K562 (cell line): ENCODE data around the gene NUP62. TPM values are rescaled to one million over a fixed set of nuclear protein-coding genes. Genes with fewer than 3 reads are reported as not detected.

Experiments
- BMI1 ChIP-seq: fragments of 150-350 bp; IDR thresholded peaks from 2 replicates; pipeline ENCODE4 v1.6.1; 2014; ENCODE audit warnings: low read length
- CREB1 ChIP-seq, 2 experiments: sonication (generic) in 1 of 2; formaldehyde crosslinking in 1 of 2; IDR thresholded peaks; 2 replicates each; pipeline versions ENCODE4 v1.6.1 to v1.8.0; 2012 to 2022; ENCODE audit warnings: inconsistent platforms in 1 of 2, mild to moderate bottlenecking in 1 of 2, missing genetic modification reagents in 1 of 2, moderate library complexity in 1 of 2
- CSDE1 ChIP-seq, 2 experiments: fragments of 450-650 bp; IDR thresholded peaks; 2 replicates each; pipeline ENCODE4 v1.6.1; 2016; ENCODE audit warnings: mild to moderate bottlenecking in 1 of 2
- FIP1L1 ChIP-seq: fragments of 200-400 bp; formaldehyde crosslinking; IDR thresholded peaks from 2 replicates; pipeline ENCODE4 v1.6.1; 2018; ENCODE audit warnings: mild to moderate bottlenecking, low read depth, low read length; ENCODE audit not compliant: poor library complexity, severe bottlenecking
- MBD2 ChIP-seq: sonication (generic); IDR thresholded peaks from 2 replicates; pipeline ENCODE4 v1.6.1; 2016; ENCODE audit warnings: low read depth, borderline replicate concordance
- MEIS2 ChIP-seq: fragments of 450-650 bp; IDR thresholded peaks from 2 replicates; pipeline ENCODE4 v1.6.1; 2014; ENCODE audit warnings: mild to moderate bottlenecking; ENCODE audit not compliant: partially characterized antibody
- NCOA1 ChIP-seq: fragments of 450-650 bp; IDR thresholded peaks from 2 replicates; pipeline ENCODE4 v1.6.1; 2016; ENCODE audit warnings: low read depth
- NR4A1 ChIP-seq, 2 experiments: fragments of 250-450 bp in 1 of 2; fragments of 450-650 bp in 1 of 2; sonication (Bioruptor Pico) in 1 of 2; IDR thresholded peaks; 2 replicates each; pipeline versions ENCODE4 v1.4.0 to v1.6.1; 2016 to 2020; ENCODE audit warnings: mild to moderate bottlenecking in 2 of 2, missing compliant biosample characterization in 1 of 2, missing genetic modification characterization in 1 of 2, moderate library complexity in 1 of 2
- POLR2H ChIP-seq: IDR thresholded peaks from 2 replicates; pipeline ENCODE4 v1.6.1; 2016; ENCODE audit warnings: missing genetic modification characterization, low read depth, mild to moderate bottlenecking, control low read depth, missing compliant biosample characterization, moderate library complexity
- PTTG1 ChIP-seq: fragments of 450-650 bp; IDR thresholded peaks from 2 replicates; pipeline ENCODE4 v1.6.1; 2016; ENCODE audit warnings: low read depth, mild to moderate bottlenecking, missing genetic modification characterization, missing compliant biosample characterization
- RBM22 ChIP-seq: fragments of 200-400 bp; formaldehyde crosslinking; IDR thresholded peaks from 2 replicates; pipeline ENCODE4 v1.6.1; 2018; ENCODE audit warnings: low read length, low read depth; ENCODE audit not compliant: poor library complexity, severe bottlenecking
- SAFB ChIP-seq: fragments of 200-400 bp; formaldehyde crosslinking; IDR thresholded peaks from 2 replicates; pipeline ENCODE4 v1.6.1; 2017; ENCODE audit warnings: low read depth, low read length, borderline replicate concordance
- SIRT6 ChIP-seq: IDR thresholded peaks from one replicate; pipeline ENCODE4 v1.6.1; 2012; ENCODE audit warnings: low read depth, mild to moderate bottlenecking, control low read depth, inconsistent platforms, low read length, moderate library complexity
- TBL1XR1 ChIP-seq, 2 experiments: IDR thresholded peaks; 2 replicates each; pipeline ENCODE4 v1.6.1; 2012; ENCODE audit warnings: improper control_type of control experiment in 2 of 2, low read length in 2 of 2, mild to moderate bottlenecking in 1 of 2
- TCFL5 ChIP-seq: fragments of 250-450 bp; sonication (Bioruptor Pico); conservative IDR thresholded peaks from 2 replicates; pipeline ENCODE4 v1.6.1; 2021; ENCODE audit warnings: mild to moderate bottlenecking, moderate library complexity, matching md5 sums
- U2AF1 ChIP-seq: fragments of 200-400 bp; formaldehyde crosslinking; optimal IDR thresholded peaks from 2 replicates; pipeline ENCODE3; 2017; ENCODE audit warnings: mild to moderate bottlenecking, low read depth, low read length, moderate library complexity
- ZKSCAN8 ChIP-seq: fragments of 200-800 bp; sonication (Bioruptor generic); IDR thresholded peaks from 2 replicates; pipeline ENCODE4 v1.6.1; 2016; ENCODE audit warnings: missing genetic modification characterization, missing compliant biosample characterization
- ZNF143 ChIP-seq: sonication (generic); formaldehyde crosslinking; IDR thresholded peaks from 2 replicates; pipeline ENCODE4 v1.9.0; 2022; ENCODE audit warnings: mild to moderate bottlenecking, missing genetic modification reagents
- ZNF174 ChIP-seq: fragments of 250-450 bp; sonication (Bioruptor Pico); IDR thresholded peaks from 2 replicates; pipeline ENCODE4 v1.4.0; 2020; ENCODE audit warnings: mild to moderate bottlenecking
- ZNF561 ChIP-seq: fragments of 450-650 bp; formaldehyde crosslinking; conservative IDR thresholded peaks from 2 replicates; pipeline ENCODE4 v1.4.0; 2020; ENCODE audit warnings: mild to moderate bottlenecking, moderate library complexity
- ZNF586 ChIP-seq: fragments of 450-650 bp; formaldehyde crosslinking; conservative IDR thresholded peaks from 2 replicates; pipeline ENCODE4 v1.4.0; 2020; ENCODE audit warnings: mild to moderate bottlenecking, moderate library complexity
- polyA plus RNA-seq, 8 experiments: library from polyadenylated mRNA; depleted of rRNA in 4 of 8; stranded (reverse) in 5 of 8; unstranded in 3 of 8; fragments of >200 nt; fragmentation: Nextera tagmentation in 2 of 8; fragmentation: Illumina TruSeq in 1 of 8; extraction: Ambion mirVana in 2 of 8; extraction: Trizol in 1 of 8; gene quantifications; 2 replicates each; pipeline versions ENCODE4 v1.2.1 to v1.2.3, GENCODE V29; 2011 to 2014; ENCODE audit warnings: inconsistent platforms in 1 of 8, missing spikeins in 1 of 8
- total RNA-seq, 7 experiments: library from RNA; depleted of rRNA in 6 of 7; stranded (reverse); fragments of >200 nt in 6 of 7; fragmentation: Illumina TruSeq in 2 of 7; extraction: Trizol in 2 of 7; gene quantifications; 2 replicates each; pipeline versions ENCODE4 v1.2.1 to v1.2.3, GENCODE V29; 2011 to 2021; ENCODE audit warnings: low replicate concordance in 1 of 7
- TF ChIP-seq, protein P1 (sequence below): fragments of 250-450 bp; sonication (Bioruptor Pico); IDR thresholded peaks from 2 replicates; pipeline ENCODE4 v1.8.0; 2022; ENCODE audit warnings: moderate library complexity, mild to moderate bottlenecking, inconsistent platforms
- TF ChIP-seq, protein P2 (sequence below): fragments of 450-650 bp; IDR thresholded peaks from 2 replicates; pipeline ENCODE4 v1.6.1; 2016; ENCODE audit warnings: missing biosample characterization, missing genetic modification characterization
- TF ChIP-seq, protein P3 (sequence below): sonication (generic); formaldehyde crosslinking; IDR thresholded peaks from 2 replicates; pipeline ENCODE4 v1.8.0; 2022; ENCODE audit warnings: mild to moderate bottlenecking, missing genetic modification reagents
- TF ChIP-seq, protein P4 (sequence below): sonication (generic); formaldehyde crosslinking; IDR thresholded peaks from 2 replicates; pipeline ENCODE4 v1.8.0; 2023; ENCODE audit warnings: mild to moderate bottlenecking, missing genetic modification reagents

NUP62 gene
- total and polyA plus RNA-seq, 9 of the 15 experiments (the other 6 are each of a cell fraction or from before 2014, with no cell fraction given), result 16.9 to 109 (median 66.0) TPM

DNA sequence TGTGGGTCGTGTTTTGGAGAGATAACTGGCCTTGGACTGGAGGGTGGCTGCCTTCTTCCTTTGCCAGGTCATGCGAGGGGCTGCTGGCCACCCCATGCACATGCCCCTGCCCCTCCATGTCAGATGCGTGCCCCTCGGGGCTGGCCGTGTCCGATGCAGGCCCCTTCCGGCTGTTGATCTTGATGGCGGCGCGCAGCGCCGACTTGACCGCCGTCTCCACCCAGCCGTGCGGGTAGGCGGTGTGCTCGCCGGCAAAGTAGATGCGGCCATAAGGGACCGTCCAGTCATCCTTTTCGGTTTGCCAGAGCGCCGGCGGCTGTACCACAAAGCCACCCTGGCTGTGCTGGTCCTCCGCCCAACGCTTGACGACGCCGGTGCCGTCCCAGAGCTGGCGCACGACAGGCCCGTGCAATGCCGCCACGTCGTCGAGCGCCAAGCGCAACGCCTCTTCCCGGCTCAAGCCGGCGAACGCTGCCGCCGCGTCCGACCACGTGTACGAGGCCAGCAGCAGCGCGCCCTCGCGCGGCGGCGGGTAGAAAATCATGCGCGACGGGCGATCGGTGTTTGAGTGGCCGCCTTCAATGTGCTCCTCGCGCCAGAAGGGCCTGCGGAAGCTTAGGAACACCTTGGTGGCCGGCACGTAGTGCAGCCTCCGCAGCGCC, 39.5 kb downstream of the NUP62 start (continued):
- TF ChIP-seq SAFB, result peak; percentile 42; the same call in 1 of the 2 replicates
- TF ChIP-seq CSDE1 (IDR thresholded peaks at IDR 0.05), result no peak; a peak in 1 of 4 replicates
- TF ChIP-seq NCOA1, result no peak; the same call in 1 of the 2 replicates
- TF ChIP-seq ZNF586, result no peak
- no peak for TF ChIP-seq ZKSCAN8
- TF ChIP-seq, protein P1, sequence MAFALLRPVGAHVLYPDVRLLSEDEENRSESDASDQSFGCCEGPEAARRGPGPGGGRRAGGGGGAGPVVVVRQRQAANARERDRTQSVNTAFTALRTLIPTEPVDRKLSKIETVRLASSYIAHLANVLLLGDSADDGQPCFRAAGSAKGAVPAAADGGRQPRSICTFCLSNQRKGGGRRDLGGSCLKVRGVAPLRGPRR (CRISPR knock-in tag), result no peak
- TF ChIP-seq PTTG1 (tag), result no peak
- TF ChIP-seq POLR2H, result no peak
- TF ChIP-seq CREB1 (IDR thresholded peaks at IDR 0.05), result peak; percentile 78; the same call in 1 of the 2 replicates
- peak; percentile 94 for TF ChIP-seq CREB1 (CRISPR knock-in tag; IDR thresholded peaks at IDR 0.05)
- no peak for TF ChIP-seq BMI1
- TF ChIP-seq, protein P2, sequence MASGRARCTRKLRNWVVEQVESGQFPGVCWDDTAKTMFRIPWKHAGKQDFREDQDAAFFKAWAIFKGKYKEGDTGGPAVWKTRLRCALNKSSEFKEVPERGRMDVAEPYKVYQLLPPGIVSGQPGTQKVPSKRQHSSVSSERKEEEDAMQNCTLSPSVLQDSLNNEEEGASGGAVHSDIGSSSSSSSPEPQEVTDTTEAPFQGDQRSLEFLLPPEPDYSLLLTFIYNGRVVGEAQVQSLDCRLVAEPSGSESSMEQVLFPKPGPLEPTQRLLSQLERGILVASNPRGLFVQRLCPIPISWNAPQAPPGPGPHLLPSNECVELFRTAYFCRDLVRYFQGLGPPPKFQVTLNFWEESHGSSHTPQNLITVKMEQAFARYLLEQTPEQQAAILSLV, result no peak
- peak; percentile 68 for TF ChIP-seq ZNF143
- TF ChIP-seq, protein P3, sequence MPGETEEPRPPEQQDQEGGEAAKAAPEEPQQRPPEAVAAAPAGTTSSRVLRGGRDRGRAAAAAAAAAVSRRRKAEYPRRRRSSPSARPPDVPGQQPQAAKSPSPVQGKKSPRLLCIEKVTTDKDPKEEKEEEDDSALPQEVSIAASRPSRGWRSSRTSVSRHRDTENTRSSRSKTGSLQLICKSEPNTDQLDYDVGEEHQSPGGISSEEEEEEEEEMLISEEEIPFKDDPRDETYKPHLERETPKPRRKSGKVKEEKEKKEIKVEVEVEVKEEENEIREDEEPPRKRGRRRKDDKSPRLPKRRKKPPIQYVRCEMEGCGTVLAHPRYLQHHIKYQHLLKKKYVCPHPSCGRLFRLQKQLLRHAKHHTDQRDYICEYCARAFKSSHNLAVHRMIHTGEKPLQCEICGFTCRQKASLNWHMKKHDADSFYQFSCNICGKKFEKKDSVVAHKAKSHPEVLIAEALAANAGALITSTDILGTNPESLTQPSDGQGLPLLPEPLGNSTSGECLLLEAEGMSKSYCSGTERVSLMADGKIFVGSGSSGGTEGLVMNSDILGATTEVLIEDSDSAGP (CRISPR knock-in tag), result peak; percentile 78
- no peak for TF ChIP-seq RBM22
- no peak for TF ChIP-seq ZNF174 (CRISPR knock-in tag)
- TF ChIP-seq U2AF1, result peak; percentile 98
- TF ChIP-seq, protein P4, sequence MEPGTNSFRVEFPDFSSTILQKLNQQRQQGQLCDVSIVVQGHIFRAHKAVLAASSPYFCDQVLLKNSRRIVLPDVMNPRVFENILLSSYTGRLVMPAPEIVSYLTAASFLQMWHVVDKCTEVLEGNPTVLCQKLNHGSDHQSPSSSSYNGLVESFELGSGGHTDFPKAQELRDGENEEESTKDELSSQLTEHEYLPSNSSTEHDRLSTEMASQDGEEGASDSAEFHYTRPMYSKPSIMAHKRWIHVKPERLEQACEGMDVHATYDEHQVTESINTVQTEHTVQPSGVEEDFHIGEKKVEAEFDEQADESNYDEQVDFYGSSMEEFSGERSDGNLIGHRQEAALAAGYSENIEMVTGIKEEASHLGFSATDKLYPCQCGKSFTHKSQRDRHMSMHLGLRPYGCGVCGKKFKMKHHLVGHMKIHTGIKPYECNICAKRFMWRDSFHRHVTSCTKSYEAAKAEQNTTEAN, result peak; percentile 97
- TF ChIP-seq TBL1XR1 (IDR thresholded peaks at IDR 0.05; ENCODE audit: low read length in 2 of 2), result no peak
- TF ChIP-seq SIRT6, result no peak
- no peak for TF ChIP-seq TCFL5 (CRISPR knock-in tag)
- no peak; the same call in 1 of the 2 replicates for TF ChIP-seq MBD2
- TF ChIP-seq FIP1L1, result peak; percentile 97
- TF ChIP-seq MEIS2, result no peak
- TF ChIP-seq NR4A1 (CRISPR knock-in tag; IDR thresholded peaks at IDR 0.05), result no peak
- TF ChIP-seq NR4A1 (tag; IDR thresholded peaks at IDR 0.05), result peak; percentile 84; the same call in 1 of the 2 replicates
- TF ChIP-seq ZNF561 (CRISPR knock-in tag), result no peak
